Prostate gland (tissue), 2 donors: ENCODE results near the gene OR6N1. TPM values are rescaled to one million over a fixed set of nuclear protein-coding genes. Genes with fewer than 3 reads are reported as not detected.

Experiments
- DNase-seq: peaks from one replicate; pipeline ENCODE4 v3.0.0-alpha.2; 2019; ENCODE audit warnings: low spot score
- H3K27ac ChIP-seq, 2 donors: fragments of 200-600 bp; sonication (generic); 2 replicates each; pipeline ENCODE4 v1.5.1; 2017 to 2019
- H3K27me3 ChIP-seq: fragments of 200-600 bp; sonication (generic); replicated peaks from 2 replicates; pipeline ENCODE4 v1.5.1; 2019; ENCODE audit not compliant: insufficient read depth
- H3K36me3 ChIP-seq, 2 donors: fragments of 200-600 bp; sonication (generic); 1 replicate in 1 of 2; 2 replicates in 1 of 2; pipeline versions ENCODE4 v1.5.1 to v1.8.1; 2017 to 2019
- H3K4me1 ChIP-seq: fragments of 200-600 bp; sonication (generic); replicated peaks from 2 replicates; pipeline ENCODE4 v1.5.1; 2019
- H3K4me3 ChIP-seq, 2 donors: fragments of 200-600 bp; sonication (generic); 2 replicates each; pipeline ENCODE4 v1.5.1; 2017 to 2019
- H3K9me3 ChIP-seq: fragments of 200-600 bp; sonication (generic); 2 replicates; pipeline ENCODE4 v1.5.1; 2017
- POLR2A ChIP-seq: fragments of 450-650 bp; IDR thresholded peaks from one replicate; pipeline ENCODE4 v1.6.1; 2016; ENCODE audit warnings: antibody characterized with exemption, mild to moderate bottlenecking
- POLR2AphosphoS5 ChIP-seq: sonication (generic); formaldehyde crosslinking; IDR thresholded peaks from one replicate; pipeline ENCODE4 v1.6.1; 2017; ENCODE audit warnings: antibody characterized with exemption
- WGBS: methylation state at CpG from one replicate; pipeline ENCODE4 v1.1.5; 2018; 5-methylcytosine and 5-hydroxymethylcytosine counted together
- intact Hi-C: fragments of 100-400 bp; cut with DNase I; formaldehyde crosslinking; loops from one replicate; pipeline ENCODE4 v1.14.2; 2022
- total RNA-seq, 2 donors: library from RNA; depleted of rRNA; stranded (reverse); fragments of >200 nt; gene quantifications; one replicate each; pipeline ENCODE4 v1.1.0, GENCODE V29; 2016
- TF ChIP-seq, protein P1 (sequence below), 4 experiments: fragments of 200-600 bp in 2 of 4; fragments of 450-650 bp in 2 of 4; sonication (generic) in 2 of 4; IDR thresholded peaks; 1 replicate in 3 of 4; 2 replicates in 1 of 4; pipeline ENCODE4 v1.5.1; 2016 to 2019; ENCODE audit warnings: antibody characterized with exemption in 4 of 4, mild to moderate bottlenecking in 2 of 4, moderate library complexity in 2 of 4

The OR6N1 gene
- total RNA-seq, 2 donors from 2014 or later, result not detected

DNA sequence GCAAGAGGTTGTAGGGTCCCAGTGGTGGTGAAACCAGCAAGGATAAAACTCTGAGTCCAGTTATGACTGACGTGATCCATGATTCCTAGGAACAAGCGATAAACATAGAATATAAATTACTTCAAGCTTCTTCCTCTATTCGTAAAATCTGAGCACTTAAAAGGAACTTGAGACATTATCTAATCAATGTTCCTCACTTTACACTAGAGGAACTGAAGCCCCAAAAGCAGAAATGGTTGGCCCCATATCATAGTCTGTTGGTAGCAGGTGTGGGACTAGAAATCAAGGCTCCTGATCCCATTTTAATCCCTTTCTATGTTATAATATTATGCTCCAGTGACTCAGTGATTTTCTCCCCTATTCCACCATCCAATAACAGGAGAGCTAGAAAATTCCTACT, 37.3 kb upstream of the OR6N1 start:
- Histone ChIP-seq H3K27ac (no peak overlapping the region), H3K36me3 (no peaks in the 10 kb centered on the region), H3K4me3 (no peak overlapping the region), H3K27me3 (no peaks in the 10 kb centered on the region), H3K9me3 (no peaks in the 10 kb centered on the region), H3K4me1 (no peaks in the 10 kb centered on the region)
- TF ChIP-seq POLR2AphosphoS5, result no peak
- TF ChIP-seq POLR2A, result no peak
- TF ChIP-seq, protein P1, sequence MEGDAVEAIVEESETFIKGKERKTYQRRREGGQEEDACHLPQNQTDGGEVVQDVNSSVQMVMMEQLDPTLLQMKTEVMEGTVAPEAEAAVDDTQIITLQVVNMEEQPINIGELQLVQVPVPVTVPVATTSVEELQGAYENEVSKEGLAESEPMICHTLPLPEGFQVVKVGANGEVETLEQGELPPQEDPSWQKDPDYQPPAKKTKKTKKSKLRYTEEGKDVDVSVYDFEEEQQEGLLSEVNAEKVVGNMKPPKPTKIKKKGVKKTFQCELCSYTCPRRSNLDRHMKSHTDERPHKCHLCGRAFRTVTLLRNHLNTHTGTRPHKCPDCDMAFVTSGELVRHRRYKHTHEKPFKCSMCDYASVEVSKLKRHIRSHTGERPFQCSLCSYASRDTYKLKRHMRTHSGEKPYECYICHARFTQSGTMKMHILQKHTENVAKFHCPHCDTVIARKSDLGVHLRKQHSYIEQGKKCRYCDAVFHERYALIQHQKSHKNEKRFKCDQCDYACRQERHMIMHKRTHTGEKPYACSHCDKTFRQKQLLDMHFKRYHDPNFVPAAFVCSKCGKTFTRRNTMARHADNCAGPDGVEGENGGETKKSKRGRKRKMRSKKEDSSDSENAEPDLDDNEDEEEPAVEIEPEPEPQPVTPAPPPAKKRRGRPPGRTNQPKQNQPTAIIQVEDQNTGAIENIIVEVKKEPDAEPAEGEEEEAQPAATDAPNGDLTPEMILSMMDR (IDR thresholded peaks at IDR 0.05), result no peak
- intact Hi-C loops, result no loop called here
- no peak for DNase-seq
- WGBS, result 87% methylated on average over 3 of the region's 3 CpGs

DNA sequence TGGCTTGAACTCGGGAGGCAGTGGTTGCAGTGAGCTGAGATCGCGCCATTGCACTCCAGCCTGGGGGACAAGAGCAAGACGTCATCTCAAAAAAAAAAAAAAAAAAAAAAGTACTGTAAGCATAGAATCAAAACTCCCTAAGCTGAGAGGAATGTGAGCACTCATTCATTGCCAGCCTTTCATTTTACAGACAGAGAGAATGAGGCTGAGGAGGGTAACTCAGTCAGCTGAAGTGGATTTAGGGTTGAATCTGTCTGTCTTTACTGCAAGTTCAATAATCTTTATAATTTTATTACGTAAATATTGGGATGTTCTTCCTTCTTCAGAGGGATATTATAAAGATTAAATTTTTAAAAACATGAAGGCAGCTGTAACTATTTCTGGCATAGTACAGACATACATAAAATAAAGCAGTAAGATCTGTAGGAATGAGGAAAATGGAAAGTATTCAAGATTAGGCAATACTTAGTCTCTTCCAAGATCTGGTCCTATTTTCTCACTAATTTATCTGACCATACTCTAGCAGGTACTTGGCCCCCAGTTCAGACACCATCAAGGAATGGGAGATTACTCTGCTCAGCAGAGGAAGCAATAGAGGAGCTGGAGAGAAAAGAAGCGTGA, 35.0 kb upstream of the OR6N1 start:
- DNase-seq, result no peak
- intact Hi-C loops, result no loop called here
- H3K36me3 ChIP-seq, result no peaks in the 10 kb centered on the region
- WGBS, result 70% methylated on average over 6 of the region's 6 CpGs
- H3K27ac ChIP-seq, result no peak overlapping the region
- H3K27me3 ChIP-seq, result no peaks in the 10 kb centered on the region
- TF ChIP-seq POLR2A (no peak), POLR2AphosphoS5 (no peak)
- TF ChIP-seq, protein P1 (IDR thresholded peaks at IDR 0.05), result no peak
- H3K4me1 ChIP-seq, result no peaks in the 10 kb centered on the region
- H3K4me3 ChIP-seq, result no peak overlapping the region
- H3K9me3 ChIP-seq, result no peaks in the 10 kb centered on the region

DNA sequence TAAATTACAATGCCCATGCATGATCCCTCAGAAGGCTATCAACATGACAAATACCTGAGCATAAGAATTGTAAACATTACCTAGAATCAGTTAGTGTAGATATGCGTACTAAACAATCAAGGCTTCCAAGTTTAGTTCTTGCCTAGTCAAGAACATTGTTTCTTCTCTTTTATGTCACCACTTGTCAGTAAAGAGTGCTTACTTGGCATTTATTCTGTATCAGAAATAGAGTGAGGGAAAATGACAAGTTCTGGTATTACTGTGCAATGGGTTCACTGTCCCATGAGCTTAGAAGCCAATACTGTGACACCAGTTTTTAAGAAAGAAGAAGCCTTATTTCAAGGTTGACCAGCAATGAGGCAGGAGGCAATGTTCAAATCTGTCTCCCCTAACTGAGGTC, 31.7 kb upstream of the OR6N1 start:
- Histone ChIP-seq H3K9me3 (no peaks in the 10 kb centered on the region), H3K4me3 (no peak overlapping the region), H3K4me1 (no peaks in the 10 kb centered on the region), H3K36me3 (no peaks in the 10 kb centered on the region), H3K27me3 (no peaks in the 10 kb centered on the region), H3K27ac (no peak overlapping the region)
- no peak for DNase-seq
- WGBS, result 79% methylated on average over 1 of the region's 1 CpG
- intact Hi-C loops, result no loop called here
- TF ChIP-seq POLR2A, result no peak
- TF ChIP-seq, protein P1 (IDR thresholded peaks at IDR 0.05), result no peak
- TF ChIP-seq POLR2AphosphoS5, result no peak

DNA sequence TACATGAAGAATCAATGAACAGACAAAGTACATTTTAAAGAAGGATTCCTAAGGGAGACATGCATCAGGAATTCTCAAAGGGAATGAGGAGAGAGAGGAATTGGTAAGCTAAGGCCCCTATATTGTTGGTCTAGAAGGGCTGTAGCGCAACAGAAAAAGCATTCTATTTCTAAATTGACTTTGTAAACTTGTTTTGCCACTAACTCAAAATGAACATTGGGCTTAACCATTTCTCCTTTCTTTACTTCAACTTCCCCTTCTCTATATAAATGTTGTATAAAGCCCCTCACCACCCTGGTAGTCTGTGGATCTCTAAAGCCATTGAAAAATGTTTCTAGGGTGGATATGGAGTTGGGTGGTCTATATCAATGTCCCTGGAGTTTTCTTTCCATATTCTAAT, 29.4 kb upstream of the OR6N1 start:
- Histone ChIP-seq H3K4me3 (no peak overlapping the region), H3K27ac (no peak overlapping the region), H3K4me1 (no peaks in the 10 kb centered on the region), H3K9me3 (no peaks in the 10 kb centered on the region), H3K36me3 (no peaks in the 10 kb centered on the region), H3K27me3 (no peaks in the 10 kb centered on the region)
- TF ChIP-seq POLR2AphosphoS5, result no peak
- intact Hi-C loops, result no loop called here
- WGBS, result 92% methylated on average over 1 of the region's 1 CpG
- no peak for DNase-seq

DNA sequence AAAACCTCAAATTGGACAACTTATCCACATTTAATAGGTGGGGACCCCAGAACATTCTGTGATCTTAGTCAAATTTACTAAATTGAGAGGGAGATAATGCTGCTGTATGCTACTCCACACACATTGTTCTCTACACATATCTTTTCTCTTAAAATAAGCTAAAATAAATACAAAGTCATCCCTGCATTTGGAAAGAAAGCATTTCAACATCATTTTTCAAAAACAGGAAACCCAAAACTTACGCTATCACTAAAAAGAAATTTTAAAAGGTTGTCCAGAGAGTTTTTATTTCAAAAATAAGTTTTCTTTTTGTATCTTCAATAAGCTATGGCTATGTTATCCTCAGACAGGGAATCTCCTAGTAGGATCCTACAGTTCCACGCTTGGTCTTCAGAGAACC, 28.5 kb upstream of the OR6N1 start:
- no peak for DNase-seq
- H3K4me1 ChIP-seq, result no peaks in the 10 kb centered on the region
- intact Hi-C loops, result no loop called here
- no peaks in the 10 kb centered on the region for H3K36me3 ChIP-seq
- H3K27me3 ChIP-seq, result no peaks in the 10 kb centered on the region
- WGBS, result 90% methylated on average over 2 of the region's 2 CpGs
- H3K27ac ChIP-seq, result no peak overlapping the region
- TF ChIP-seq, protein P1 (IDR thresholded peaks at IDR 0.05), result no peak
- TF ChIP-seq POLR2A (no peak), POLR2AphosphoS5 (no peak)
- H3K4me3 ChIP-seq, result no peak overlapping the region
- H3K9me3 ChIP-seq, result no peaks in the 10 kb centered on the region
